HepG2 (cell line): Measurements from ENCODE around the gene PSKH1. TPM values are rescaled to one million over a fixed set of nuclear protein-coding genes. Genes with fewer than 3 reads are reported as not detected.

Experiments
- AKNA ChIP-seq: sonication (generic); formaldehyde crosslinking; IDR thresholded peaks from 2 replicates; pipeline ENCODE4 v1.4.0; 2020; ENCODE audit warnings: missing genetic modification reagents, borderline replicate concordance
- DPF2 ChIP-seq: sonication (generic); formaldehyde crosslinking; IDR thresholded peaks from 2 replicates; pipeline ENCODE4 v1.4.0; 2020; ENCODE audit warnings: mild to moderate bottlenecking, low read depth, missing genetic modification reagents, borderline replicate concordance
- HNF4A ChIP-seq: sonication (generic); formaldehyde crosslinking; IDR thresholded peaks from 2 replicates; pipeline ENCODE4 v1.4.0; 2020; ENCODE audit warnings: missing genetic modification reagents
- HOXA9 ChIP-seq: sonication (generic); formaldehyde crosslinking; IDR thresholded peaks from 2 replicates; pipeline ENCODE4 v1.8.1; 2022; ENCODE audit warnings: missing genetic modification reagents, mild to moderate bottlenecking, moderate library complexity, borderline replicate concordance
- KLF13 ChIP-seq: sonication (generic); formaldehyde crosslinking; IDR thresholded peaks from 2 replicates; pipeline ENCODE4 v1.4.0; 2020; ENCODE audit warnings: mild to moderate bottlenecking, missing genetic modification reagents
- MTERF4 ChIP-seq: sonication (generic); formaldehyde crosslinking; IDR thresholded peaks from 2 replicates; pipeline ENCODE4 v1.8.0; 2023; ENCODE audit warnings: mild to moderate bottlenecking, missing genetic modification reagents
- MXI1 ChIP-seq: IDR thresholded peaks from 3 replicates; pipeline ENCODE4 v1.6.1; 2012; ENCODE audit warnings: low read depth, low read length, inconsistent platforms, borderline replicate concordance
- RBM39 ChIP-seq: fragments of 200-400 bp; formaldehyde crosslinking; IDR thresholded peaks from one replicate; pipeline ENCODE4 v1.6.1; 2018; ENCODE audit warnings: antibody characterized with exemption, mild to moderate bottlenecking, low read depth, low read length; ENCODE audit not compliant: poor library complexity, severe bottlenecking
- RXRA ChIP-seq: sonication (generic); formaldehyde crosslinking; IDR thresholded peaks from 2 replicates; pipeline ENCODE4 v1.5.1; 2020; ENCODE audit warnings: missing genetic modification reagents
- SOX6 ChIP-seq, 2 experiments: fragments of 450-650 bp in 1 of 2; sonication (generic) in 1 of 2; formaldehyde crosslinking in 1 of 2; IDR thresholded peaks; 2 replicates each; pipeline versions ENCODE4 v1.4.0 to v1.6.1; 2017 to 2020; ENCODE audit warnings: antibody characterized with exemption in 1 of 2, mild to moderate bottlenecking in 1 of 2, missing genetic modification reagents in 1 of 2
- SP1 ChIP-seq, 2 experiments: fragments of 450-650 bp in 1 of 2; sonication (generic) in 1 of 2; formaldehyde crosslinking in 1 of 2; IDR thresholded peaks; 2 replicates each; pipeline versions ENCODE4 v1.4.0 to v1.6.1; 2016 to 2020; ENCODE audit warnings: missing genetic modification reagents in 1 of 2
- TOE1 ChIP-seq: sonication (generic); formaldehyde crosslinking; IDR thresholded peaks from 2 replicates; pipeline ENCODE4 v1.4.0; 2020; ENCODE audit warnings: mild to moderate bottlenecking, missing genetic modification reagents
- ZBED4 ChIP-seq: sonication (generic); formaldehyde crosslinking; IDR thresholded peaks from 2 replicates; pipeline ENCODE4 v1.4.0; 2020; ENCODE audit warnings: missing genetic modification reagents, borderline replicate concordance
- ZNF576 ChIP-seq: sonication (generic); formaldehyde crosslinking; IDR thresholded peaks from 2 replicates; pipeline ENCODE4 v1.4.0; 2020; ENCODE audit warnings: mild to moderate bottlenecking, missing genetic modification reagents
- polyA plus RNA-seq, 8 experiments: library from polyadenylated mRNA; depleted of rRNA in 3 of 8; stranded (reverse) in 7 of 8; unstranded in 1 of 8; fragments of >200 nt; fragmentation: Illumina TruSeq in 4 of 8; extraction: Trizol in 4 of 8; gene quantifications; 2 replicates each; pipeline versions ENCODE4 v1.2.1 to v1.2.3, GENCODE V29; 2011 to 2016; ENCODE audit warnings: low read depth in 4 of 8, missing spikeins in 1 of 8, mixed read lengths in 1 of 8; ENCODE audit not compliant: insufficient read depth in 1 of 8
- total RNA-seq, 5 experiments: library from RNA; depleted of rRNA; stranded (reverse); fragments of >200 nt; fragmentation: Illumina TruSeq; extraction: Trizol; gene quantifications; 2 replicates each; pipeline ENCODE4 v1.2.3, GENCODE V29; 2016; ENCODE audit warnings: low read depth in 1 of 5
- TF ChIP-seq, protein P1 (sequence below): sonication (generic); formaldehyde crosslinking; IDR thresholded peaks from 2 replicates; pipeline ENCODE4 v1.5.1; 2020; ENCODE audit warnings: mild to moderate bottlenecking, moderate library complexity, missing genetic modification reagents

Gene PSKH1
- total and polyA plus RNA-seq, 2 of the 13 experiments (the other 11 are each of a cell fraction or from before 2014, with no cell fraction given), result 8.4 to 19.1 TPM

GRCh38 chr16:67928561-67929364 lies 35.7 kb downstream of the PSKH1 start (continued):
- TF ChIP-seq, protein P1, sequence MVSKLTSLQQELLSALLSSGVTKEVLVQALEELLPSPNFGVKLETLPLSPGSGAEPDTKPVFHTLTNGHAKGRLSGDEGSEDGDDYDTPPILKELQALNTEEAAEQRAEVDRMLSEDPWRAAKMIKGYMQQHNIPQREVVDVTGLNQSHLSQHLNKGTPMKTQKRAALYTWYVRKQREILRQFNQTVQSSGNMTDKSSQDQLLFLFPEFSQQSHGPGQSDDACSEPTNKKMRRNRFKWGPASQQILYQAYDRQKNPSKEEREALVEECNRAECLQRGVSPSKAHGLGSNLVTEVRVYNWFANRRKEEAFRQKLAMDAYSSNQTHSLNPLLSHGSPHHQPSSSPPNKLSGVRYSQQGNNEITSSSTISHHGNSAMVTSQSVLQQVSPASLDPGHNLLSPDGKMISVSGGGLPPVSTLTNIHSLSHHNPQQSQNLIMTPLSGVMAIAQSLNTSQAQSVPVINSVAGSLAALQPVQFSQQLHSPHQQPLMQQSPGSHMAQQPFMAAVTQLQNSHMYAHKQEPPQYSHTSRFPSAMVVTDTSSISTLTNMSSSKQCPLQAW, result no peak
- TF ChIP-seq TOE1 (CRISPR knock-in tag), result no peak
- TF ChIP-seq RBM39, result peak; percentile 80
- TF ChIP-seq MTERF4 (CRISPR knock-in tag), result peak; percentile 47; the same call in 1 of the 2 replicates
- no peak for TF ChIP-seq SOX6 (IDR thresholded peaks at IDR 0.05)
- no peak for TF ChIP-seq SOX6 (CRISPR knock-in tag; IDR thresholded peaks at IDR 0.05)
- TF ChIP-seq RXRA (CRISPR knock-in tag), result 0 out of 2 replicates have a peak, but pooled peaks have one; percentile 49
- TF ChIP-seq ZNF576 (CRISPR knock-in tag), result 0 out of 2 replicates have a peak, but pooled peaks have one; percentile 50
- TF ChIP-seq ZBED4 (CRISPR knock-in tag), result no peak
- TF ChIP-seq HOXA9 (CRISPR knock-in tag), result peak; percentile 33; the same call in 1 of the 2 replicates
- no peak for TF ChIP-seq DPF2 (CRISPR knock-in tag)
- TF ChIP-seq MXI1, result no peak
- TF ChIP-seq SP1 (IDR thresholded peaks at IDR 0.05), result no peak
- peak; percentile 54; the same call in 1 of the 2 replicates for TF ChIP-seq SP1 (CRISPR knock-in tag; IDR thresholded peaks at IDR 0.05)
- TF ChIP-seq KLF13 (CRISPR knock-in tag), result peak; percentile 29; the same call in 1 of the 2 replicates
- no peak for TF ChIP-seq AKNA (CRISPR knock-in tag)
- TF ChIP-seq HNF4A (CRISPR knock-in tag), result no peak
